Panc1 (cell line): ENCODE data around the gene HOXD11. TPM values are rescaled to one million over a fixed set of nuclear protein-coding genes. Genes with fewer than 3 reads are reported as not detected.

ENCODE experiments used
- ATAC-seq: fragments of 200-7000 bp; cut with Tn5 transposase; 2 replicates; pipeline ENCODE4 v1.9.1; 2020; ENCODE audit warnings: mild to moderate bottlenecking, moderate library complexity
- BruUV-seq: library from RNA; stranded (reverse); fragments of 400-500 nt; replicated peaks from 2 replicates; lab custom pipeline; 2021; lab: Mats Ljungman, UMichigan
- CTCF ChIA-PET: fragments of 300-600 bp; sonication (Branson Sonifier 250); formaldehyde crosslinking; loops from one replicate; lab custom pipeline; 2022; ENCODE audit warnings: antibody characterized with exemption; lab: Charles Lee
- POLR2A ChIA-PET: fragments of 300-600 bp; sonication (Branson Sonifier 250); formaldehyde crosslinking; loops from one replicate; lab custom pipeline; 2022; ENCODE audit warnings: antibody characterized with exemption; lab: Charles Lee
- DNase-seq: peaks from one replicate; pipeline ENCODE4 v3.0.0-alpha.2; 2010; ENCODE audit warnings: low read depth, low spot score
- H3K27ac ChIP-seq: 2 replicates; pipeline ENCODE4 v1.5.1; 2011; ENCODE audit warnings: mild to moderate bottlenecking, low read length, inconsistent platforms
- H3K27me3 ChIP-seq: fragments of 200-500 bp; sonication (Bioruptor generic); 2 replicates; pipeline ENCODE4 v1.6.0; 2014; ENCODE audit warnings: low read length, inconsistent platforms; ENCODE audit not compliant: control insufficient read depth, insufficient read depth
- H3K36me3 ChIP-seq: fragments of 200-500 bp; sonication (Bioruptor generic); 2 replicates; pipeline ENCODE4 v1.5.1; 2014; ENCODE audit warnings: inconsistent platforms, mild to moderate bottlenecking, low read length, moderate library complexity; ENCODE audit not compliant: control insufficient read depth, insufficient read depth
- H3K4me1 ChIP-seq: 2 replicates; pipeline ENCODE4 v1.5.1; 2011; ENCODE audit warnings: inconsistent platforms, mild to moderate bottlenecking, low read length, moderate library complexity; ENCODE audit not compliant: control insufficient read depth, insufficient read depth
- H3K4me3 ChIP-seq, 2 experiments: 2 replicates each; pipeline ENCODE4 v1.5.1; 2011 to 2012; ENCODE audit warnings: low read depth in 2 of 2, low read length in 2 of 2, mild to moderate bottlenecking in 2 of 2, inconsistent platforms in 1 of 2, moderate library complexity in 1 of 2
- H3K9me3 ChIP-seq: fragments of 200-500 bp; sonication (Bioruptor generic); 2 replicates; pipeline ENCODE4 v1.5.1; 2014; ENCODE audit warnings: low read depth, mild to moderate bottlenecking, inconsistent platforms, low read length, moderate library complexity; ENCODE audit not compliant: control insufficient read depth, insufficient read depth
- CTCF ChIP-seq: fragments of 450-650 bp; IDR thresholded peaks from 2 replicates; pipeline ENCODE4 v1.5.1; 2017; ENCODE audit warnings: mild to moderate bottlenecking
- POLR2AphosphoS5 ChIP-seq: IDR thresholded peaks from 2 replicates; pipeline ENCODE4 v1.6.1; 2012; ENCODE audit warnings: mild to moderate bottlenecking, low read depth, low read length, moderate library complexity
- SIN3A ChIP-seq: IDR thresholded peaks from 2 replicates; pipeline ENCODE4 v1.6.1; 2012; ENCODE audit warnings: low read depth, mild to moderate bottlenecking, low read length, moderate library complexity, borderline replicate concordance; ENCODE audit not compliant: insufficient read depth
- TCF7L2 ChIP-seq: IDR thresholded peaks from 2 replicates; pipeline ENCODE4 v1.6.1; 2011; ENCODE audit warnings: mild to moderate bottlenecking, low read depth, low read length, inconsistent platforms
- in situ Hi-C: cut with HindIII; loops from 2 replicates; pipeline ENCODE4 v1.10.0; 2016; ENCODE audit warnings: low sequenced_read_pairs, low pct_unique_long_range_greater_than_20kb
- intact Hi-C: fragments of 100-400 bp; cut with micrococcal nuclease; formaldehyde crosslinking; loops from one replicate; pipeline ENCODE4 v1.10.0; 2022; ENCODE audit not compliant: unreplicated experiment
- total RNA-seq: library from RNA; stranded (reverse); gene quantifications from one replicate; pipeline ENCODE4 v1.2.1, GENCODE V29; 2021; ENCODE audit not compliant: unreplicated experiment
- TF ChIP-seq, protein P1 (sequence below), 2 experiments: IDR thresholded peaks; 2 replicates each; pipeline ENCODE4 v1.6.1; 2011 to 2012; ENCODE audit warnings: low read depth in 2 of 2, control low read depth in 1 of 2, low read length in 1 of 2, mild to moderate bottlenecking in 1 of 2, moderate library complexity in 1 of 2; ENCODE audit not compliant: insufficient read depth in 1 of 2

Gene HOXD11
- total RNA-seq, 1 experiment from 2014 or later = 0.49 TPM

GRCh38 chr2:176089843-176090395 is 17.2 kb upstream of the HOXD11 start:
- POLR2A ChIA-PET = no interaction called here

GRCh38 chr2:176090862-176091261 is 16.2 kb upstream of the HOXD11 start:
- POLR2A ChIA-PET = no interaction called here
- peaks cover 23% of the 10 kb centered on the region for H3K27me3 ChIP-seq
- in situ Hi-C loops = no loop called here
- H3K36me3 ChIP-seq = no peaks in the 10 kb centered on the region
- no peak for ATAC-seq
- no peak overlapping the region for H3K4me3 ChIP-seq
- BruUV-seq = no TSS peak
- TF ChIP-seq SIN3A (no peak), POLR2AphosphoS5 (no peak)
- H3K9me3 ChIP-seq = no peaks in the 10 kb centered on the region
- CTCF ChIA-PET = no interaction called here
- peaks cover 7% of the 10 kb centered on the region for H3K4me1 ChIP-seq
- DNase-seq = no peak
- H3K27ac ChIP-seq = no peak overlapping the region
- intact Hi-C loops = no loop called here

More at GRCh38 chr2:176089843-176090395, 17.2 kb upstream of the HOXD11 start:
- TF ChIP-seq, protein P1, sequence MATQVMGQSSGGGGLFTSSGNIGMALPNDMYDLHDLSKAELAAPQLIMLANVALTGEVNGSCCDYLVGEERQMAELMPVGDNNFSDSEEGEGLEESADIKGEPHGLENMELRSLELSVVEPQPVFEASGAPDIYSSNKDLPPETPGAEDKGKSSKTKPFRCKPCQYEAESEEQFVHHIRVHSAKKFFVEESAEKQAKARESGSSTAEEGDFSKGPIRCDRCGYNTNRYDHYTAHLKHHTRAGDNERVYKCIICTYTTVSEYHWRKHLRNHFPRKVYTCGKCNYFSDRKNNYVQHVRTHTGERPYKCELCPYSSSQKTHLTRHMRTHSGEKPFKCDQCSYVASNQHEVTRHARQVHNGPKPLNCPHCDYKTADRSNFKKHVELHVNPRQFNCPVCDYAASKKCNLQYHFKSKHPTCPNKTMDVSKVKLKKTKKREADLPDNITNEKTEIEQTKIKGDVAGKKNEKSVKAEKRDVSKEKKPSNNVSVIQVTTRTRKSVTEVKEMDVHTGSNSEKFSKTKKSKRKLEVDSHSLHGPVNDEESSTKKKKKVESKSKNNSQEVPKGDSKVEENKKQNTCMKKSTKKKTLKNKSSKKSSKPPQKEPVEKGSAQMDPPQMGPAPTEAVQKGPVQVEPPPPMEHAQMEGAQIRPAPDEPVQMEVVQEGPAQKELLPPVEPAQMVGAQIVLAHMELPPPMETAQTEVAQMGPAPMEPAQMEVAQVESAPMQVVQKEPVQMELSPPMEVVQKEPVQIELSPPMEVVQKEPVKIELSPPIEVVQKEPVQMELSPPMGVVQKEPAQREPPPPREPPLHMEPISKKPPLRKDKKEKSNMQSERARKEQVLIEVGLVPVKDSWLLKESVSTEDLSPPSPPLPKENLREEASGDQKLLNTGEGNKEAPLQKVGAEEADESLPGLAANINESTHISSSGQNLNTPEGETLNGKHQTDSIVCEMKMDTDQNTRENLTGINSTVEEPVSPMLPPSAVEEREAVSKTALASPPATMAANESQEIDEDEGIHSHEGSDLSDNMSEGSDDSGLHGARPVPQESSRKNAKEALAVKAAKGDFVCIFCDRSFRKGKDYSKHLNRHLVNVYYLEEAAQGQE (IDR thresholded peaks at IDR 0.05; ENCODE audit: insufficient read depth in 1 of 2, low read depth in 2 of 2, low read length in 1 of 2) = no peak
- TF ChIP-seq CTCF (no peak), POLR2AphosphoS5 (no peak), TCF7L2 (no peak), SIN3A (no peak)
- DNase-seq = no peak
- no peak for ATAC-seq
- no peaks in the 10 kb centered on the region for H3K9me3 ChIP-seq
- intact Hi-C loops (loop anchor here (2.0 to 10.0 kb wide), 3 partner anchors 125 to 723 kb away; no protein-coding TSS in a partner anchor), in situ Hi-C loops (no loop called here)
- BruUV-seq = no TSS peak
- no peak overlapping the region for H3K4me3 ChIP-seq
- no peak overlapping the region for H3K27ac ChIP-seq
- CTCF ChIA-PET = interaction anchor here (1.4 kb wide), 1 partner anchor 400 kb away, joined by 3 read pairs; no protein-coding TSS in a partner anchor
- H3K36me3 ChIP-seq = no peaks in the 10 kb centered on the region
- peaks cover 9% of the 10 kb centered on the region for H3K4me1 ChIP-seq
- H3K27me3 ChIP-seq = peaks cover 27% of the 10 kb centered on the region
